ENCODE results near the gene ANKRD34A. TPM values are rescaled to one million over a fixed set of nuclear protein-coding genes. Genes with fewer than 3 reads are reported as not detected.

ANKRD34A gene
- total RNA-seq (2022; extraction: Qiagen RNA extraction): 0.21 to 0.30 TPM (median 0.25 TPM) in 5 replicates

GRCh38 chr1:145964328-145965118 is at the start of gene ANKRD34A, which contains the start of gene POLR3GL:
TSS of gene ANKRD34A (minus strand) at chr1:145964575. CDS start at chr1:145961759, 2,816 bp downstream.
TSS of gene POLR3GL (plus strand) at chr1:145964690. CDS start at chr1:145974866, 10,176 bp downstream.

GRCh38 chr1:145996433-145997015 is 32.1 kb upstream of the ANKRD34A start, which contains the start of gene TXNIP:
TSS of gene TXNIP (minus strand) at chr1:145996579. CDS start at chr1:145996266, 313 bp downstream.

GRCh38 chr1:145957443-145958319 is 6.7 kb downstream of the ANKRD34A start, which contains the start of gene LIX1L:
TSS of gene LIX1L (minus strand) at chr1:145958017. CDS start at chr1:145957927, 90 bp downstream.

GRCh38 chr1:145927063-145927886 is 37.1 kb downstream of the ANKRD34A start, which contains the start of gene RBM8A:
TSS of gene RBM8A (minus strand) at chr1:145927484. CDS start at chr1:145927426, 58 bp downstream.

GRCh38 chr1:145918144-145918991 is 46.0 kb downstream of the ANKRD34A start, which contains the start of gene PEX11B:
TSS of gene PEX11B (minus strand) at chr1:145918717. CDS start at chr1:145918688, 29 bp downstream.

Other genes with a start within 250 kb of the ANKRD34A start
- gene CD160, start 245.1 kb downstream of the ANKRD34A start, total RNA-seq (2022; extraction: Qiagen RNA extraction): 0.05 to 1.7 TPM in 2 of 5 replicates, not detected in the others
- gene RNF115, start 140.5 kb downstream of the ANKRD34A start, total RNA-seq (2022; extraction: Qiagen RNA extraction): 11.6 to 15.3 TPM (median 14.1 TPM) in 5 replicates
- gene POLR3C, start 140.4 kb downstream of the ANKRD34A start, total RNA-seq (2022; extraction: Qiagen RNA extraction): 36.1 to 44.9 TPM (median 37.8 TPM) in 5 replicates
- 6.6 to 8.5 TPM (median 7.2 TPM) in 5 replicates for gene NUDT17, start 118.9 kb downstream of the ANKRD34A start, total RNA-seq (2022; extraction: Qiagen RNA extraction)
- 37.4 to 45.5 TPM (median 42.8 TPM) in 5 replicates for gene PIAS3, start 105.5 kb downstream of the ANKRD34A start, total RNA-seq (2022; extraction: Qiagen RNA extraction)
- 0.03 to 0.06 TPM (median 0.03 TPM) in 4 of 5 replicates, not detected in the other for gene ANKRD35, start 78.7 kb downstream of the ANKRD34A start, total RNA-seq (2022; extraction: Qiagen RNA extraction)
- 1.3 to 2.1 TPM (median 1.5 TPM) in 5 replicates for gene ITGA10, start 54.5 kb downstream of the ANKRD34A start, total RNA-seq (2022; extraction: Qiagen RNA extraction)
- gene PEX11B, start 45.9 kb downstream of the ANKRD34A start, total RNA-seq (2022; extraction: Qiagen RNA extraction): 34.4 to 41.1 TPM (median 38.2 TPM) in 5 replicates
- 212 to 255 TPM (median 223 TPM) in 5 replicates for gene RBM8A, start 37.1 kb downstream of the ANKRD34A start, total RNA-seq (2022; extraction: Qiagen RNA extraction)
- gene LIX1L, start 6.6 kb downstream of the ANKRD34A start, total RNA-seq (2022; extraction: Qiagen RNA extraction): 10.7 to 15.2 TPM (median 12.5 TPM) in 5 replicates
- 11.0 to 12.0 TPM (median 11.4 TPM) in 5 replicates for gene POLR3GL, start 115 bp upstream of the ANKRD34A start, total RNA-seq (2022; extraction: Qiagen RNA extraction)
- 0.24 to 0.89 TPM (median 0.64 TPM) in 5 replicates for gene TXNIP, start 32.0 kb upstream of the ANKRD34A start, total RNA-seq (2022; extraction: Qiagen RNA extraction)
- gene HJV, start 57.2 kb upstream of the ANKRD34A start, total RNA-seq (2022; extraction: Qiagen RNA extraction): not detected in 5 replicates
- gene NBPF10, start 180.2 kb upstream of the ANKRD34A start, total RNA-seq (2022; extraction: Qiagen RNA extraction): 0.92 to 1.3 TPM (median 1.2 TPM) in 5 replicates

All from A549 treated with AZD2906 at 1 μM for 4 hours (cell line).